GM21529 (cell line): ENCODE data around the gene CAB39.
"Not testable (repeated sequence)": the region's sequence is repeated elsewhere in the genome, so short reads cannot be mapped to it uniquely, and the experiment has no call there.

Experiments used
- ATAC-seq: cut with Tn5 transposase; IDR thresholded peaks from one replicate; pipeline ENCODE4 v1.9.1; 2021; ENCODE audit not compliant: unreplicated experiment

The CAB39 gene

GRCh38 chr2:230682546-230682945, 30.1 kb upstream of the CAB39 start:
- no peak for ATAC-seq

- ATAC-seq: no peak
Observed at GRCh38 chr2:230684270-230685168, 28.1 kb upstream of the CAB39 start.

GRCh38 chr2:230685178-230685577, 27.5 kb upstream of the CAB39 start:
- ATAC-seq: no peak

- ATAC-seq: no peak
Observed at GRCh38 chr2:230687498-230687897, 25.1 kb upstream of the CAB39 start.

GRCh38 chr2:230688490-230688889, 24.2 kb upstream of the CAB39 start:
- ATAC-seq: no peak

GRCh38 chr2:230690439-230690838, 22.2 kb upstream of the CAB39 start:
- ATAC-seq: no peak

GRCh38 chr2:230691005-230691647, 21.5 kb upstream of the CAB39 start:
- no peak for ATAC-seq

- ATAC-seq: no peak
Observed at GRCh38 chr2:230692760-230693159, 19.9 kb upstream of the CAB39 start.

- ATAC-seq: no peak
Observed at GRCh38 chr2:230693411-230693810, 19.2 kb upstream of the CAB39 start.

- no peak for ATAC-seq
Observed at GRCh38 chr2:230694241-230694640, 18.4 kb upstream of the CAB39 start.

- ATAC-seq: no peak
Observed at GRCh38 chr2:230695551-230695950, 17.1 kb upstream of the CAB39 start.

GRCh38 chr2:230696670-230697069, 16.0 kb upstream of the CAB39 start:
- ATAC-seq: no peak

- no peak for ATAC-seq
Observed at GRCh38 chr2:230697676-230698075, 15.0 kb upstream of the CAB39 start.

GRCh38 chr2:230698753-230699152, 13.9 kb upstream of the CAB39 start:
- not testable (repeated sequence) for ATAC-seq

- no peak for ATAC-seq
Observed at GRCh38 chr2:230700447-230700846, 12.2 kb upstream of the CAB39 start.

- ATAC-seq: no peak
Observed at GRCh38 chr2:230701308-230701707, 11.3 kb upstream of the CAB39 start.

- ATAC-seq: not testable (repeated sequence)
Observed at GRCh38 chr2:230702457-230702856, 10.2 kb upstream of the CAB39 start.

GRCh38 chr2:230703514-230703913, 9.1 kb upstream of the CAB39 start:
- no peak for ATAC-seq

GRCh38 chr2:230706053-230706521, 6.6 kb upstream of the CAB39 start:
- no peak for ATAC-seq

GRCh38 chr2:230706966-230707365, 5.7 kb upstream of the CAB39 start:
- ATAC-seq: no peak

GRCh38 chr2:230708204-230708603, 4.4 kb upstream of the CAB39 start:
- no peak for ATAC-seq

- no peak for ATAC-seq
Observed at GRCh38 chr2:230711224-230711623, 1.4 kb upstream of the CAB39 start.
